ENCODE measurements around the gene ARHGEF10L.

The ARHGEF10L gene

DNA sequence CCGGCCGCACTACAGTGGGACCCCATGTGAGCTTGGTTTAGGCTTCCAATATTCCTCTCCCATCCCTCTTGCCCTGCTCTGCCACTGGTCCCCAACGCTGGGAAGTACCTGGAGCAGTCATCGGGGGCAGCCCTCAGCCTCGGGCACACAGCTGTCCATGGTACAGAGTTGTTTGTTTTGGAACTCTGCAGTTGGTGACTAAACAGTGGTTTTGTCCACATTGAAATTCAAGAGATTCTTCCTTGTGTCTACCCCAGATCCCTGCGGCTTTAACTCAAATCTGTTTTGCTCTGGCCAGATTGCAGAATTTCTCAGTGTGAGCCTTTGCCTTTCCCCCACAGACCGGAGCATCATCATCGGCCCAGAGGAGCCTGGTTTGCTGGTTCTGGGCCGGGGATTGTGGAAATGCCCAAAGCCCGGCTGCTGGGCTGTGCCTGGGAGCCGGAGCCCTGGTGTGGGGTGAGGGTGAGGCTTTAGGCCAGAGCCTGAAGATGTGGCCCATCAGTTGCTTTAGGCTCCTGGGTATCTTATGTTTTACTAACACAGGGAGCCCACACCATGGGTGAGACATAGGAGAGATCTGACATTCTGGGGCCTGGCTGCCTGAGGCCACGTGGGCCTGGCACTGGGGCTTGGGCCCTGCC, 93.2 kb downstream of the ARHGEF10L start:
- no peak for DNase-seq (ENCODE audit: low read depth in 3 of 3)

- DNase-seq (ENCODE audit: low read depth in 3 of 3) = no peak
Measured at GRCh38 chr1:17633654-17634053, 94.2 kb downstream of the ARHGEF10L start.

GRCh38 chr1:17635276-17635675, 95.8 kb downstream of the ARHGEF10L start:
- DNase-seq (ENCODE audit: low read depth in 3 of 3) = no peak

DNA sequence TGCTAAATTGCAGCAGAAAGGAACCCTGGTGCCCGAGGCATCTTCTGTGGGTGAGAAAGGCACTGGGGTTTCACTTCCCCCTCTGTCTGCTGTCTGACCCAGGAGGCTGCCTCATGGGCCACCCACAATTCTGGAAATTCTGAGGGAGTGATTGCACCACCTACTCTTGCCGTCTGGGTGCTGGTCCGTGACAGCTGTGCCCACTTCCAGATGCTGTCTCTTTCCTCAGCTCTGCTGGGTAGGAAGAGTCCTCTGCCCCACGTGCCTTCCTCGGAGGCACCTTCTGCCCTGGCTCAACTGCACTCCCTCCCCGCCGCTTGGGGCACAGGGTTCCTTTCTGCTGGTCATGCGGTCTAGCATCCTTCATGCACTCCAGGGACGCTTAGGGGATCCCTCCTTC, 96.3 kb downstream of the ARHGEF10L start:
- no peak for DNase-seq (ENCODE audit: low read depth in 3 of 3)

GRCh38 chr1:17636612-17637011, 97.1 kb downstream of the ARHGEF10L start:
- no peak for DNase-seq (ENCODE audit: low read depth in 3 of 3)

GRCh38 chr1:17637055-17637454, 97.6 kb downstream of the ARHGEF10L start:
- DNase-seq (ENCODE audit: low read depth in 3 of 3) = no peak

- no peak for DNase-seq (ENCODE audit: low read depth in 3 of 3)
Measured at GRCh38 chr1:17639703-17640340, 100.3 kb downstream of the ARHGEF10L start.

DNA sequence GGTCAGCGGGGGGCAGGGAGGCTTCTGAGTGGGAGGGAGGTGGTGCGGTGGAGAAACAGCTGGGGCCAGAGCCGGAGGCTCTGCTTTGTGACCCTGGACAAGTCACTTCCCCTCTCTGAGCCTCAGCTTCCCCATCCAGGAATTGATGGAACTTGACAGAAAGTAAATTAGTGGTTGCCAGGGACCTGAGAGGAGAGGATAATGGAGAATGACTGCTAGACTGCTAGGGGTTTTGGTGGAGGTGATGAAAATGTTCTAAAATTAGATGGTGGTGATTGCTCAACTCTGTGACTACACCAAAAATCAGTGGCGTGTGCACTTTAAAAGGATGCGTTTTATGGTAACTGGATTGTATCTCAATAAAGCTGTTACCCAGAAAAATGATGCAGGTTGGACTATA, 100.9 kb downstream of the ARHGEF10L start:
- DNase-seq (ENCODE audit: low read depth in 3 of 3) = no peak

GRCh38 chr1:17640975-17641374, 101.5 kb downstream of the ARHGEF10L start:
- no peak for DNase-seq (ENCODE audit: low read depth in 3 of 3)

GRCh38 chr1:17642169-17642568, 102.7 kb downstream of the ARHGEF10L start:
- no peak for DNase-seq (ENCODE audit: low read depth in 3 of 3)

- DNase-seq (ENCODE audit: low read depth in 3 of 3) = no peak
Measured at GRCh38 chr1:17642943-17643342, 103.4 kb downstream of the ARHGEF10L start.

DNA sequence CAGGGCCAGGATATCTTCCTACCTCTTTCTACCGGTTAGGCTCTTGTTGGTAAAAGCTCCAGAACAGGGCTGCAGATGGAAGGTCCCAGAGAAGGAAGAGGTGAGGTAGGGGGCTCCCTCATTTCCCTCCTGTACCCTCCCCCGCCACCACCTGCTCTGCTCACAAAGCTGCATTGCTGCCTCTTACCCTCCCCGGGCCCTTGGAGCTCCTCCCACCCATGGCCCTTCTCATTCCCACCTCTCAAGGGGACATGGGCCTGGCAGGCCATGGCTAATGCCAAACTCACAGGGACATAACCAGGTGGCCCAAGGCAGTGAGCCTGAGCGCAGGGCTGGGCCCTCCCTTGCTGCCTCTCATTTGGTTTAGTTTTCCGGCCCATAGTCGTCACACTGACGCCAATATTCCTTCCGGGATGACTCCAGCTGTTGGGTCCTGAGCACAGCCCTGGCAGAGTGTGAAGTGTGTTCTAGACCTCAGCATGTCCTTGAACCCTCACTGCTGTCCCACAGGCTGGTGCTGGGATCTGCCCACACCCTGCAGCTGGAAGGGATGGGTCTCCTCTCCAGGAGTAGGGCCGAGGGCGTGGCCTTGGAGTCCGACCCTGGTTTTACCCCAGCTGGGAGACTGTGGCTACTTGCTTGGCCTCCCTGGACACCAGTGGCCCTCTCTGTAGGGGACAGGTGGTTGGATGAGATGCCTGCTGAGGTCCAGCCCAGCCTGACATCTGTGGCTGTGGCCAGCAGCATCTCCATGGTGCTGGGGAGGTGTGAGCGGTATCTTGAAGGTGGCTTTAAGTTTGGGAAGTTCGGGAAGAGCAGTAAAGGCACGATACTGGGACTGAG, 104.6 kb downstream of the ARHGEF10L start:
- DNase-seq (ENCODE audit: low read depth in 3 of 3) = no peak

DNA sequence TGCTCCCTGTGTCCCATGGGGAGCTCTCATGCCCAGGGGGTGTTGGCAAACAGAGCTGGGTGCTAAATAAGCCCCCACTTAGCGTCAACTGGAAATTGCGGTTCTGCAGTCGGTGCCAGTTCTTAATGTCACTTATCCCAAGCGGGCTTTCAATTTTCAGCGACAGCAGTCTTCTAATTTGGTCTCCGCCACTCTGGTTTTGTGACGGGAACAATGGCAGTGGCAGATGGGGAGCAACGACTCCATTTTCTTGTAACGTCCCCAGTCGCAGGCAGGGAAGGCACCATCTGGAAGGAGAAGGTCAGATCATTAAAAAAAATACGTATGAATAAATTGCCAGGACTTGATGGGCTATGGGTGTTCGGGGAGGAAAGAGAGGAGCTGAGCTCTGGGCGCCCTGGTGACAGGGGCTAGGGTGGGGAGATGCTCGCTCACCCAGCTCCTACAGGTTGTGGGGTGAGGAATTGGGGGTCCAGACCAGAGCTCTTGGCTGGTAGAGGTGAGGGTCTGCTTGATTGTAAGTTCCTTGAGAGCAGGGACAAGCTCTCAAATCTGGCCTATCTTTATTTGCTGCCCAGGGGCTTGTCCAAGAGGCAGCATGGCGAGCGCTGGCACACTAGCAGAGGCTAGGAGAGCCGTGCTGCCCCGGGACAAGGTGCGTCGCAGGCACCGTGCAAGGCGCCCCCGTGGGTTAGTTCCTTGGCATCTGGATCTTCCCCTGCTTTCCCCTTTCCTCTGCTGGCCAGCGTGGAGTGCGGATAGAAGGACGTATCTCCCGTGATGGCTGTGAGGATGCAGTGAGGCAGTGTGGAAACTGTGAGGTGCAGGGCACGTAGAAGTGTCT, 105.8 kb downstream of the ARHGEF10L start:
- DNase-seq (ENCODE audit: low read depth in 3 of 3) = no peak

DNA sequence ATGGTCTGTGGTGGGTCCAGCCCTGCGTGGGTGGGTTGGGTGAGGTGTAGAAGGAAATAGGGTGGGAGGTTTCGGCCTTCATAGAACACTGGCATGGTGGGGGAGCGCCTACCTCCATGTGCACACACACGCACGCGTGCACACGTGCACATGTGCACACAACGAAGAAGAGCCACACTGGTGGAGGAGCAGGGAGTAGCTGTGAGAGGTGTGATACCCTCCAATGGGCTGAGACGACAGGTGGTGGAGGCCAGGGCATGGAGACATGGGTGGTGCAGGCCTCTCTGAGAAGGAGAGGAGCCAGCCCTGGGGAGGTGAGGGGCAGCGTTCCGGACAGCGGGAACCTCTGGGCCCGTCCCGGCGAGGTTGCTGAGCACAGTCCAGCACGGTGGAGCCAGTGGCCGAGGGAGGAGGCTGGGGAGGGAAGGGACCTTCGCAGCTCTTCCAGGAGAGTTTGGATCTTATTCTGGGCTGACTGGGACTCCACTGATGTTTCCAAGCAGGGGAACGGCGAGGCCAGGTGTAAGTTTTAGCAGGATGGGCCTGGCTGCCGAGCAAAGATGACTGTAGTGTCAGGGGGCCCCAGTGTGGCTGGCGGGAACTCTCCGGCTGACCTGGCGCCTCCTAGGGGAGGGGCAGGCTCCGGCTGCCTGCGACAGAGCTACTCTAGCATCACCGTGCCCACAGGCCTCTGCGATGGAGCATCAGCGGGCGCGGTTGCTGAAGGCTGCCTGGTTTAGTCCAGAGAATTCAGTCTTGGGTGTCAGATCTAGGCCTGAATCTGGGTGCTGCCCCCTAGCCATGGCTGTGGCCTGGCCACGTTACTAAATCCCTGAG, 107.2 kb downstream of the ARHGEF10L start:
- no peak for DNase-seq (ENCODE audit: low read depth in 3 of 3)

DNA sequence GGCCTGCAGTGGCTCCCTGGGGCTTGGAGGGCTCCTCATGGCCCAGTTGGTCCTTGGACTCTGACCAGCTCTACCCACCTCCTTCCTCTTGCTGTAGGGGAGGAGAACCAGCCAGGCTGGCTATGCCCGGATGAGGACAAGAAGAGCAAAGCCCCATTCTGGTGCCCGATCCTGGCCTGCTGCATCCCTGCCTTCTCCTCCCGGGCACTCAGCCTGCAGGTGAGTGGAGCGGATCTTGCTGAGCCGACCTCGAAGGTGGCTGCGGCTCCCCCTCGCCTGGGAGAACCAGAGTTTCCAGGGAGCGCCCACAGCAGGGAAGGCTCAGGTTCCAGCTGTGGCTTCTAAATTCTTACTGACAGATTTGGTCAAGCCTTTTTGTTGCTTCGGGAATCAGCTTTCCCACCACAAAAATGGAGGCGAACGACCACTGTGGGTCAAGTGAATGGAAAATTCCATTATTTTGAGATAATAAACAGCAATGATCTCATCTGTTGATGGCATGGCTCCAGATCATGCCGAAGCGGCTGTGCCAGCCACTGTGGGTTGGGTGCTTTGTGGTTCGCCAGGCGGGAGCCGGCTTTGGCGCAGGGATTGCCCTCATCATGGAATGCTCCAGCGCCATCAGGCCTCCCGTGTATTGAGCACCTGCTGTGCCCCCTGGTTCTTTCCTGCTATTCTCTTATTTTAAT, 109.1 kb downstream of the ARHGEF10L start:
- DNase-seq (ENCODE audit: low read depth in 3 of 3) = no peak

- no peak for DNase-seq (ENCODE audit: low read depth in 3 of 3)
Measured at GRCh38 chr1:17649371-17650106, 110.0 kb downstream of the ARHGEF10L start.

GRCh38 chr1:17653276-17653675, 113.8 kb downstream of the ARHGEF10L start:
- DNase-seq (ENCODE audit: low read depth in 3 of 3) = no peak

GRCh38 chr1:17653728-17654351, 114.3 kb downstream of the ARHGEF10L start:
- DNase-seq (ENCODE audit: low read depth in 3 of 3) = no peak

GRCh38 chr1:17654519-17654918, 115.0 kb downstream of the ARHGEF10L start:
- DNase-seq (ENCODE audit: low read depth in 3 of 3) = no peak
